NCI-H510A (cell line): ENCODE results near the gene MFSD1.

ENCODE experiments used
- DNase-seq: peaks from one replicate; lab custom pipeline; 2025; lab: John Stamatoyannopoulos, UW

MFSD1 gene

GRCh38 chr3:158810823-158811724 lies 9.2 kb downstream of the MFSD1 start:
- DNase-seq: no peak

- DNase-seq: no peak
These were observed 17.4 kb downstream of the MFSD1 start for GRCh38 chr3:158819282-158819681.

GRCh38 chr3:158820521-158820920 lies 18.7 kb downstream of the MFSD1 start:
- no peak for DNase-seq

- DNase-seq: no peak
These were observed 20.0 kb downstream of the MFSD1 start for GRCh38 chr3:158821847-158822246.

GRCh38 chr3:158823426-158823825 lies 21.6 kb downstream of the MFSD1 start:
- no peak for DNase-seq

GRCh38 chr3:158827773-158828172 lies 25.9 kb downstream of the MFSD1 start:
- DNase-seq: no peak

- DNase-seq: no peak
These were observed 28.5 kb downstream of the MFSD1 start for GRCh38 chr3:158830391-158830790.

GRCh38 chr3:158831861-158832260 lies 30.0 kb downstream of the MFSD1 start:
- no peak for DNase-seq

- DNase-seq: no peak
These were observed 33.8 kb downstream of the MFSD1 start for GRCh38 chr3:158835631-158836030.

GRCh38 chr3:158836312-158836711 lies 34.5 kb downstream of the MFSD1 start:
- DNase-seq: no peak

- no peak for DNase-seq
These were observed 35.4 kb downstream of the MFSD1 start for GRCh38 chr3:158837240-158837639.

- DNase-seq: no peak
These were observed 38.1 kb downstream of the MFSD1 start for GRCh38 chr3:158839966-158840365.

- DNase-seq: no peak
These were observed 39.5 kb downstream of the MFSD1 start for GRCh38 chr3:158841387-158841786.

- no peak for DNase-seq
These were observed 41.1 kb downstream of the MFSD1 start for GRCh38 chr3:158842976-158843375.

GRCh38 chr3:158845765-158846350 lies 44.0 kb downstream of the MFSD1 start:
- no peak for DNase-seq

GRCh38 chr3:158846803-158847451 lies 45.1 kb downstream of the MFSD1 start:
- no peak for DNase-seq

- no peak for DNase-seq
These were observed 45.6 kb downstream of the MFSD1 start for GRCh38 chr3:158847452-158847821.

GRCh38 chr3:158847885-158848284 lies 46.0 kb downstream of the MFSD1 start:
- no peak for DNase-seq

- DNase-seq: no peak
These were observed 47.9 kb downstream of the MFSD1 start for GRCh38 chr3:158849757-158850156.

- DNase-seq: no peak
These were observed 57.5 kb downstream of the MFSD1 start for GRCh38 chr3:158859362-158859761.

GRCh38 chr3:158863247-158863646 lies 61.4 kb downstream of the MFSD1 start:
- no peak for DNase-seq

- DNase-seq: peak; percentile 7
These were observed 62.6 kb downstream of the MFSD1 start for GRCh38 chr3:158864492-158864891.

- no peak for DNase-seq
These were observed 73.8 kb downstream of the MFSD1 start for GRCh38 chr3:158875700-158876099.
